Measurements from ENCODE around the gene HASPIN.
"Not testable (repeated sequence)": the region's sequence is repeated elsewhere in the genome, so short reads cannot be mapped to it uniquely, and the experiment has no call there.

HASPIN gene

DNA sequence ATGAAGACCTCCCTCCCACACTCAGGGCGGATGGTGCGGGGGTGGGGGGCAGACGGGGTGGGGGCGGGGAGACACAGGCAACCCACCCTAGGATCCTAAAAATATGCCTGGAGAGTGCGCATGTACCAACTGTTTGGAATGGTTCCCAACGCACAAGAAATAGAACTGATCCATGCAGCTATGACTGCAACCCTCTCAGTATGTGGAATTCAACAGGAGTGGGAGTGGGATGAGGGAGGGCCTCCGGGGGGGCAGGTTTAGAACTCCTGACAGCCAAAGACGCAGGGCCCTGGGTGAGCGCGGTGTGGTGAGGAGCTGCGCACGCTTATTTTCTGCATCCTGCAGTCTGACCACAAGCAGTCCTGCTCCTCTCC is 26.6 kb upstream of the HASPIN start:
- no peak for DNase-seq

DNA sequence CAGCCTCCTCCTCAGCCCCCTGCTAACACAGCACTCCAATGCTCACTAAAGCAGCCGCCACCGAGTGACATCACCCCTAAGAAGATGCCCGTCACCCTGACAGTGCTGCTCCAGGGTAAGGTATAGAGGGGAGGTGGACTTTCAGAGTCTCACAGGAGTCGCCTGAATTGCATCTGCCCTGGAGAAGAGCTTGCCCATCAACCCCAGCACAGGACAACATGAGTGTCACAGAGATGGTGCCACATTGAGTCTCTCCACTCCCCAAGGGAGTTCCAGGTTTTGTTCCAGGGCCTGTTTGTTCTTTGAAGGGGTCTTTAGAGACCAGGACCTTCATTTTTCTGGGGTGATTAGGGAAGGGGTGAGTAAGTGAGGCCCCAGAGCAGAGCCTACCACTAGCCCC is 25.6 kb upstream of the HASPIN start:
- no peak for DNase-seq

DNA sequence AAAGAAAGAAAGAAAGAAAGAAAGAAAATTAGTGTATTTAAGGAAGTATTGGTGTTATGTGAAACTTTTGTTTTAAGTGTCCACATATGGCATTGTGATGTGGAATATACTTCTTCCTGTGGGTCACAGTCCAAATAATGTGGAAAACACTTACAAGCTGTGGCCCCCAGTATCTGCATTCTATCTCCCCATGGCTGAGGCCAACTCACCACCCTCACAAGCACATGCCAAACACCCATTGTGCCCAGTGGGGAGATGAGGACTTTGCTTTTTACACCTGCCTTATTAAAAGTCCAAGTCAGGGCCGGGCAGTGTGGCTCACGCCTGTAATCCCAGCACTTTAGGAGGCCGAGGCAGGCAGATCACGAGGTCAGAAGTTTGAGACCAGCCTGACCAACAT is 23.8 kb upstream of the HASPIN start:
- DNase-seq: no peak

- DNase-seq: not testable (repeated sequence)
Observed at GRCh38 chr17:3702041-3702539, 21.6 kb upstream of the HASPIN start.

DNA sequence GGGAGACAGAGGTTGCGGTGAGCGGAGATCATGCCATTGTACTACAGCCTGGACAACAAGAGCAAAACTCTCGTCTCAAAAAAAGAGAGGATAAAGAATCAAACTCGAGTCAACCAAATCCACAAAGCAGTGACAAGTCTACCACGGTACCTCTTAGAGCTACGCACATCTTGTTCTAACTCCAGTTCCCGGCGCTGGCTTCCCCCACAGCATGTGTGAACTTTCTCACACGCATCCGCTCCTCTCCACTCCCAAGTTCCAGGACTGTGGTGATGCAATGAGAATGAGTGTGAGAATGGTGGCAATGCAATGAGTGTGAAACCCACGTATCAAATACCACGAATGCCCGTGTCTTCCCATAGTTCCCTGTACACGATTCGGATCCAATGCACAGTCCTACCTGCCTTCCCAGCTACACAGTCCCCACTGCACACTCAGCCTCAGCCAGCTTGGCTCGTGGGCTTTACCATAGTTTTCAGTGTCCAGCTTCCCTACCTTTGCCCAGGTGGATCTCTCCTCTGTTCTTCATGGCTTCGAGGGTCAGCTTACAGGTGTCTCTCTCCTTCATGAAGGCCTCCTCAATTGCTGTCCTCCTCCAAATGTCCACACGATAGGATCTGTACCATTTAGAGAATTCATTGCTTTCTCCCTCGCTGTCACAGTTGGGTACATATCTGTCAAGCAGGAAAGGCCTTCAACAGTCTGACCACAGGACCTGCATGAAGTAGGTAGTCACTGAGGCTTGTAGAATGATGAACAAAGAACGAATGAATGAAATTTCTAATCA is 18.6 kb upstream of the HASPIN start:
- no peak for DNase-seq

- not testable (repeated sequence) for DNase-seq
Observed at GRCh38 chr17:3705718-3705984, 18.1 kb upstream of the HASPIN start.

DNA sequence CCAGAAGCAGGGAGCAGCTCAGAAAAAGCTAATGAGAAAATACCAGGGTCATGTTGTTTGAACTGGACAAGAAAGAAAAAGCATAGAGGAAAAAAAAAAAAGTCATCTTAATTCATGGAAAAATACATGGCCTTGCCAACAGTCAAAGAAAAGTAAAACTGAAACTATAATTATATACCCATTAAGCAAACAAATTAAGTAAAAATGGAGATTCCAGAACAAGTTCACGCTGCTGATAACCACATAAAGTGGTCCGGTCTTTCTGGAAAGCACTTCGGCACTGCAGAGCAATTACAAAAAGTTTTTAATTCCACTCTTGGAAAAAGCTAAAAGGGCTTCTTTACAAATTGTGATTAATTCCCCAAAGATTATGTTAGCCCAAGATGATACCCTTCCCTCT is 15.3 kb upstream of the HASPIN start:
- DNase-seq: no peak

DNA sequence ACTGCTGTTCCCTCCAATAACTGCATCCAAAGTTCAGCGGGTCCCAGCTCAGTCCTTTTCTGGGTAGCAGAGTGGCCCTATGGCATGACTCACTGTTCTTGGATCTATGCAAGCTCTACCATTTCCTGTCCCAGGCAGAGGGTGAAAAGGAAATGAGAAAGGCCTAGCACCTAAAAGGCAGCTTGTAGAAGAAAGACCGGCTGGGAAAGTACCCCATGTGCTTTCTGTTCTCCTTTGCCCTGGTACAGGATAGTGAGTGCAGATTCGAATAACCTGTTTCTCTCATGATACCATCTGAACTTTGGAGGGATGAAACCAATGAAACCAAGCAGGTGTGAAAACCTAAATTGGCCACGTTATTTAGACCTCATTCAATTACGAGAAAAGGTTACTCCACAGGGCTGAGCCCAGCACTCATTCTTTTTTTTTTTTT is 12.7 kb upstream of the HASPIN start:
- DNase-seq: no peak

GRCh38 chr17:3712811-3713463 is 10.8 kb upstream of the HASPIN start:
- DNase-seq: no peak

DNA sequence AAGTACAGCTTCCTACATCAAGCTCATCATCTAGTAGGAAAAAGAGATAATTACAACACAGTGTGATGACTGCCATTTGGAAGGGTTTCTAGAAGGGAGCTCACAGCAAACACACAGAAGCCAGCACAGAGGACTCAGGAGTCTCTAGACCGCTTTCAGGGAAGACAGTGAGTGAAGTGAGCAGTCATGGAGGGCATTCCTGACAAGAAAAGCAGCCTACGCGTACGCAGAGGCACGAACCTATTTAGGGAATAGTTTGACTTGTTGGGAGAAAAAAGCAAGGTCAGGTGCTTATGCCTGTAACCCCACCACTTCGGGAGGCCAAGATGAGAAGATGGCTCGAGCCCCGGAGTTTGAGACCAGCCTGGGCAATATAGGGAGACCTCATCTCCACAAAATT is 8.4 kb upstream of the HASPIN start:
- DNase-seq: no peak

DNA sequence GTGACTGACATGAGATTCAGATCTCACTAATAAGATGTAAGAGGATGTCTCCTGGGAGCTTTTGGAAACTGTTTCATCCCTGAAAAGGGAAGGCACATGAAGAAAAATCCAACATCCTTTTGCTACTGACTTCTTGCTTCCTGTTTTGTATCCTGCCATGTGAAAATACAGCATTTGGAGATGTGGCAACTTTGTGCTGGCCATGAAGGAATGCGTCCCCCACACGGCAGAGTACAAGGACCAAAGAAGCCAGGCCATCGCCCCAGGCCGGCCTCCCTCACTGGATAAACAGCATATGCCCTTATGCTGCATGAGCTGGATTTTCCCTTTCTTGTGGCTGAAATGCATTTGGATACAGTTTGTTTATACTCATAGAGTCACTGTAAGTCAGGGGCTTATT is 5.5 kb upstream of the HASPIN start:
- no peak for DNase-seq

GRCh38 chr17:3719265-3719664 is 4.4 kb upstream of the HASPIN start:
- DNase-seq: no peak

DNA sequence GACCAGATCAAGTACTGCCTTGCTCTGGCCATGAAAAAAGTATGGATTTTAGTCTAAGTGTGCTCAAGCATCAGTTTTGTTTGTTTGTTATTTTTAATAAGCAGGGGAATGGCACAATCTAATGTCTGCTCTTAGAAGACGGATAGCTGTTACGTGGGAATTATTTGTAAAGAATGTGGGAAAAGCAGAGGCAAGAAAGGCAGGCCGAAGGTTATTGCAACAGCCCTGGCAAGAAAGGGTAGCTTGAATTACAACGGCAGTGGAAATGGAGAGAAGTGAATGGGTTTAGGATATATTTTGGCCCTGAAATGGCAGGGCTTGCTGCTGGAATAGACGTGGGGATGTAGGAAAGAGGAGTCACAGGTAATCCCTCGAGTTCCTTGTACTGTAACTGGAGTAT is 987 bp upstream of the HASPIN start:
- no peak for DNase-seq

DNA sequence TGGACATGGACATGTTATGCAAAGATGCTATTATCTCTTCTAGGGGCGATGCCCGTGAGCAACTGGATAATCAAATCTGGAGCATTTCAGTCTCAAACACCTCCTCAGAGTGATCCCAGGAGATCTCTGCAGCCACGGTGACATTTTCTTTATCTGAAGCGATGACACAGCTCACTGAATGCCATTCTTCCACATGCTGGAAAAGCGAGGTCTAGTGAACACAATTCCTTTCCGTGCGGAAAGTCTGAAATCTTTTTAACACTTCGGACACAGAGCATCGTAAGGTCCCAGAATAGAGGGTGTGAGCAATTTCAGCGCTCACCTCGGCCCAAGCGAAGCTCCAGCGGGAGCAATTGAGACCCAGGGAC is 531 bp upstream of the HASPIN start:
- DNase-seq: no peak

DNA sequence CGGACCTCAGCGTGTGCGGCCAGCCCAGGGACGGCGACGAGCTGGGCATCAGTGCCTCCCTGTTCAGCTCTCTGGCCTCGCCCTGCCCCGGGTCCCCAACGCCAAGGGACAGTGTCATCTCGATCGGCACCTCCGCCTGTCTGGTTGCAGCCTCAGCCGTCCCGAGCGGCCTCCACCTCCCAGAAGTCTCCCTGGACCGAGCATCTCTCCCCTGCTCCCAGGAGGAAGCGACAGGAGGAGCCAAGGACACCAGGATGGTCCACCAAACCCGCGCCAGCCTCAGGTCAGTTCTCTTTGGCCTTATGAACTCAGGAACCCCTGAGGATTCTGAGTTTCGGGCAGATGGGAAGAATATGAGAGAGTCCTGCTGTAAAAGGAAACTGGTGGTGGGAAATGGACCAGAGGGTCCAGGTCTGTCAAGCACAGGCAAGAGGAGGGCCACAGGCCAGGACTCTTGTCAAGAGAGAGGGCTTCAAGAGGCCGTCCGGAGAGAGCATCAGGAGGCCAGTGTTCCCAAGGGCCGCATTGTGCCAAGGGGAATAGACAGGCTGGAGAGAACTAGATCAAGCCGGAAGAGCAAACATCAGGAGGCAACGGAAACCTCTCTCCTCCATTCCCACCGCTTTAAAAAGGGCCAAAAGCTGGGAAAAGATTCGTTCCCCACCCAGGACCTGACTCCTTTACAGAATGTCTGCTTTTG is 825 bp downstream of the HASPIN start:
- no peak for DNase-seq

- no peak for DNase-seq
Observed at GRCh38 chr17:3727041-3727440, 3.3 kb downstream of the HASPIN start.

DNA sequence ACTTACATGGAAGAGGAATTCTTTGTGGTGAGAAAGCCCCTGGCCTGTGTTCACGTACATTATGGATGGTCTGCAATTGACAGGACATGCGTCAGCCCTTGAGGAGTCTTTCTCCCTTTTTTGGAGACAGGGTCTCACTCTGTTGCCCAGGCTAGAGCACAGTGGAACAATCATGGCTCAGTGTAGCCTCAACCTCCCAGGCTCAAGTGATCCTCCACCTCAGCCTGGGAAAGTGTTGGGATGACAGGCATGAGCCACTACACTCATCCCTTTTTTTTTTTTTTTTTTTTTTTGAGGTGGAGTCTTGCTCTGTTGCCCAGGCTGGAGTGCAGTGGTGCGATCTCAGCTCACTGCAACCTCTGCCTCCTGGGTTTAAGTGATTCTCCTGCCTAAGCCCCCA is 4.4 kb downstream of the HASPIN start:
- not testable (repeated sequence) for DNase-seq

DNA sequence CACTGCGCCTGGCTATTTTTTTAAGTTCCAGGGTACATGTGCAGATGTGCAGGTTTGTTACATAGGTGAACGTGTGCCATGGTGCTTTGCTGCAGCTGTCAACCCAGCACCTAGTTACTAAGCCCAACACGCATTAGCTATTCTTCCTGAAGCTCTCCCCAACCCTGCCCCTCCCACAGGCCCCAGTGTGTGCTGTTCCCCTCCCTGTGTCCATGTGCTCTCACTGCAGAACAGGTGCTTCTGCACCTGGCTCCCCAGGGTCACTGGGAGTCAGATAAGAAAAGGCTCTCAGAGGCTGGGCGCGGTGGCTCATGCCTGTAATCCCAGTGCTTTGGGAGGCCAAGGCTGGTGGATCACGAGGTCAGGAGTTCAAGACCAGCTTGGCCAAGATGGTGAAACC is 6.2 kb downstream of the HASPIN start:
- no peak for DNase-seq

GRCh38 chr17:3730881-3731429 is 7.3 kb downstream of the HASPIN start:
- DNase-seq: no peak

GRCh38 chr17:3732210-3732621 is 8.5 kb downstream of the HASPIN start:
- no peak for DNase-seq

DNA sequence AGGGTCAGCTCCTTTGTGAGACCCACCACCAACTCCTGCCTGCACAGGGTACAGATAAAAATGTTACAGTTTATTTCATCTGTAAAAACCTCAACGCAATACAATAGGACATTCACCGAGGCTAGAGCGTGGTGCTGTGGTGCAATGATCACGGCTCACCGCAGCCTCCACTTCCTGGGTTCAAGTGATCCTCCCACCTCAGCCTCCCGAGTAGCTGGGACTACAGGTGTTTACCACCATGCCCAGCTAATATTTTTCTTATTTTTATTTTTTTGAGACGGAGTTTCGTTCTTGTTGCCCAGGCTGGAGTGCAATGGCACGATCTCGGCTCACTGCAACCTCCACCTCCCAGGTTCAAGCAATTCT is 11.2 kb downstream of the HASPIN start:
- not testable (repeated sequence) for DNase-seq

DNA sequence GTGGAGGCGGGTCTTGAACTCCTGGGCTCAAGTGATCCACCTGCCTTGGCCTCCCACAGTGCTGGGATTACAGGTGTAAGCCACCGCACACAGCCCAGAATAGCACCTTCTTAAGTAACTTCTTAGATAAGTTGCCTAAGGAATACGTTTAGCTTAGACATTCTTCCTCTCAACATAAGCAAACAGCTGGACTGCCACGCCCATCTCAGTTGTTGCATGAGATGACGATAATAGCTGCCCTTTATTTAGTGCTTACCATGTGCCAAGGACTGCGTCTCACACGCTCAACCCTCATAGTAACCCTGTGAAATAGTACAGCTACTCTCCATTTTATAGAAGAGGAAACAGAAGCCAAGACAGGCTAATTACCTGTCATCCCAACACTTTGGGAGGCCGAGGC is 11.8 kb downstream of the HASPIN start:
- DNase-seq: no peak

GRCh38 chr17:3738562-3739295 is 15.0 kb downstream of the HASPIN start:
- no peak for DNase-seq
